EL (cell line): Measurements from ENCODE around the gene SNU13.
"Not testable (repeated sequence)": the region's sequence is repeated elsewhere in the genome, so short reads cannot be mapped to it uniquely, and the experiment has no call there.

ENCODE experiments used
- DNase-seq: peaks from one replicate; pipeline ENCODE4 v3.0.0-alpha.2; 2016

SNU13 gene

GRCh38 chr22:41688365-41689211 lies at the start of gene SNU13:
TSS of gene SNU13 (minus strand) at chr22:41688867. CDS start at chr22:41688796, 71 bp downstream.
- peak; percentile 95 for DNase-seq

- not testable (repeated sequence) for DNase-seq
Observed at GRCh38 chr22:41733241-41733640, 44.6 kb upstream of the SNU13 start.

- DNase-seq: no peak
Observed at GRCh38 chr22:41732096-41732772, 43.6 kb upstream of the SNU13 start.

GRCh38 chr22:41731609-41732008 lies 42.9 kb upstream of the SNU13 start:
- DNase-seq: no peak

- DNase-seq: peak; percentile 81
Observed at GRCh38 chr22:41725510-41726110, 36.9 kb upstream of the SNU13 start.

- peak; percentile 51 for DNase-seq
Observed at GRCh38 chr22:41722496-41722895, 33.8 kb upstream of the SNU13 start.

- no peak for DNase-seq
Observed at GRCh38 chr22:41713004-41713403, 24.3 kb upstream of the SNU13 start.

- DNase-seq: no peak
Observed at GRCh38 chr22:41709341-41709740, 20.7 kb upstream of the SNU13 start.

- no peak for DNase-seq
Observed at GRCh38 chr22:41702763-41703162, 14.1 kb upstream of the SNU13 start.

- DNase-seq: no peak
Observed at GRCh38 chr22:41700108-41700364, 11.4 kb upstream of the SNU13 start.

- no peak for DNase-seq
Observed at GRCh38 chr22:41699264-41700107, 10.8 kb upstream of the SNU13 start, which contains the start of gene MEI1. TSS of gene MEI1 (plus strand) at chr22:41699503. CDS start at chr22:41699539, 36 bp downstream.

- DNase-seq: peak; percentile 89
Observed at GRCh38 chr22:41697126-41697775, 8.6 kb upstream of the SNU13 start.

- DNase-seq: no peak
Observed at GRCh38 chr22:41696703-41697102, 8.0 kb upstream of the SNU13 start.

GRCh38 chr22:41695211-41695610 lies 6.5 kb upstream of the SNU13 start:
- peak; percentile 56 for DNase-seq

GRCh38 chr22:41690476-41690875 lies 1.8 kb upstream of the SNU13 start:
- no peak for DNase-seq

- DNase-seq: peak; percentile 37
Observed at GRCh38 chr22:41687901-41688364, 734 bp downstream of the SNU13 start.

GRCh38 chr22:41686890-41687289 lies 1.8 kb downstream of the SNU13 start:
- DNase-seq: not testable (repeated sequence)

- DNase-seq: no peak
Observed at GRCh38 chr22:41684194-41684593, 4.5 kb downstream of the SNU13 start.

GRCh38 chr22:41683616-41684015 lies 5.1 kb downstream of the SNU13 start:
- peak; percentile 87 for DNase-seq

GRCh38 chr22:41683052-41683451 lies 5.6 kb downstream of the SNU13 start:
- no peak for DNase-seq

- peak; percentile 84 for DNase-seq
Observed at GRCh38 chr22:41682033-41682807, 6.4 kb downstream of the SNU13 start.
